K562 (cell line): ENCODE data around the gene BBC3. TPM values are rescaled to one million over a fixed set of nuclear protein-coding genes. Genes with fewer than 3 reads are reported as not detected.

ENCODE experiments used
- BACH1 ChIP-seq: fragments of 200-800 bp; sonication (Bioruptor generic); IDR thresholded peaks from 2 replicates; pipeline ENCODE4 v1.6.1; 2016; ENCODE audit warnings: missing genetic modification characterization, missing compliant biosample characterization
- MTF1 ChIP-seq: fragments of 250-450 bp; sonication (Bioruptor Pico); IDR thresholded peaks from 2 replicates; pipeline ENCODE4 v1.9.0; 2021; ENCODE audit warnings: moderate library complexity, mild to moderate bottlenecking, inconsistent platforms, borderline replicate concordance
- ZNF23 ChIP-seq: fragments of 250-450 bp; sonication (Bioruptor Pico); IDR thresholded peaks from 2 replicates; pipeline ENCODE4 v1.4.0; 2020; ENCODE audit warnings: mild to moderate bottlenecking
- ZNF253 ChIP-seq: fragments of 250-450 bp; sonication (Bioruptor Pico); conservative IDR thresholded peaks from 2 replicates; pipeline ENCODE4 v1.6.1; 2021; ENCODE audit warnings: mild to moderate bottlenecking
- ZNF583 ChIP-seq: fragments of 250-450 bp; sonication (Bioruptor Pico); IDR thresholded peaks from 2 replicates; pipeline ENCODE4 v1.4.0; 2020
- ZNF589 ChIP-seq: fragments of 200-800 bp; sonication (Bioruptor generic); IDR thresholded peaks from 2 replicates; pipeline ENCODE4 v1.6.1; 2016; ENCODE audit warnings: low read depth, missing genetic modification characterization, missing compliant biosample characterization
- polyA plus RNA-seq, 8 experiments: library from polyadenylated mRNA; depleted of rRNA in 4 of 8; stranded (reverse) in 5 of 8; unstranded in 3 of 8; fragments of >200 nt; fragmentation: Nextera tagmentation in 2 of 8; fragmentation: Illumina TruSeq in 1 of 8; extraction: Ambion mirVana in 2 of 8; extraction: Trizol in 1 of 8; gene quantifications; 2 replicates each; pipeline versions ENCODE4 v1.2.1 to v1.2.3, GENCODE V29; 2011 to 2014; ENCODE audit warnings: inconsistent platforms in 1 of 8, missing spikeins in 1 of 8
- total RNA-seq, 7 experiments: library from RNA; depleted of rRNA in 6 of 7; stranded (reverse); fragments of >200 nt in 6 of 7; fragmentation: Illumina TruSeq in 2 of 7; extraction: Trizol in 2 of 7; gene quantifications; 2 replicates each; pipeline versions ENCODE4 v1.2.1 to v1.2.3, GENCODE V29; 2011 to 2021; ENCODE audit warnings: low replicate concordance in 1 of 7
- TF ChIP-seq, protein P1 (sequence below), 2 experiments: fragments of 450-650 bp in 1 of 2; IDR thresholded peaks; 2 replicates each; pipeline ENCODE4 v1.6.1; 2011 to 2017; ENCODE audit warnings: low read depth in 2 of 2, antibody characterized with exemption in 1 of 2, borderline replicate concordance in 1 of 2, low read length in 1 of 2, mild to moderate bottlenecking in 1 of 2, mixed read lengths in 1 of 2; ENCODE audit not compliant: control insufficient read depth in 1 of 2
- TF ChIP-seq, protein P2 (sequence below): fragments of 200-800 bp; sonication (Bioruptor generic); IDR thresholded peaks from 2 replicates; pipeline ENCODE4 v1.6.1; 2017; ENCODE audit warnings: missing genetic modification characterization, missing compliant biosample characterization
- TF ChIP-seq, protein P3 (sequence below): IDR thresholded peaks from 2 replicates; pipeline ENCODE4 v1.6.1; 2014; ENCODE audit warnings: antibody characterized with exemption
- TF ChIP-seq, protein P4 (sequence below): fragments of 250-450 bp; sonication (Bioruptor Pico); IDR thresholded peaks from 2 replicates; pipeline ENCODE4 v1.8.0; 2021; ENCODE audit warnings: borderline replicate concordance, mild to moderate bottlenecking, moderate library complexity; ENCODE audit not compliant: poor library complexity, severe bottlenecking
- TF ChIP-seq, protein P5 (sequence below): fragments of 450-650 bp; IDR thresholded peaks from 2 replicates; pipeline ENCODE4 v1.6.1; 2018; ENCODE audit not compliant: partially characterized antibody
- TF ChIP-seq, protein P6 (sequence below): sonication (generic); formaldehyde crosslinking; IDR thresholded peaks from 2 replicates; pipeline ENCODE4 v1.9.0; 2022; ENCODE audit warnings: mild to moderate bottlenecking, missing genetic modification reagents

The BBC3 gene
- total and polyA plus RNA-seq, 9 of the 15 experiments (the other 6 are each of a cell fraction or from before 2014, with no cell fraction given): 0.15 to 30.7 (median 4.8) TPM

DNA sequence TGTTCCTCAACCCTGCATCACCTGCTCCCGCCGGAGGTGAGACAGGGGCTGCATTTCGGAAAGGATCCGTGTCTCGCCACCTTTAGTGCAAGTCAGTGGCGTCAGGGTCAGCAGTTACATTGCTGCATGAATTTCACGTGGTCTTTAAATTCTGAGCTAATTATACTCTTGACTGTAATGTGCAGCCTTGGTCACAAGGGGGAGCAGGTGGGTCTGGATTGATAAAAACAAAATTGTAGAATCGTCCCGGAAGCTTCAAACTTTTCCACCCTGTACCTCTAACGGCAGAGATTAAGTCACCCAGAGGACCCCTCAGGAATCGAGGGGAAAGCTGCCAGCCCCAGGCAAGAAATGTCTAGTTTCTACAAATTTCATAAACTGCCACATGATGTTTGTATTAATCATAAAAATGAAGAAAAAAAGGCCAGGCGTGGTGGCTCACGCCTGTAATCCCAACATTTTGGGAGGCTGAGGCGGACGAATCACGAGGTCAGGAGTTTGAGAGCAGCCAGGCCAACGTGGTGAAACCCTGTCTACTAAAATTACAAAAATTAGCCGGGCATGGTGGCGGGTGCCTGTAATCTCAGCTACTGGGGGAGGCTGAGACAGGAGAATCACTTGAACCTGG, 20.2 kb downstream of the BBC3 start (continued):
- TF ChIP-seq, protein P1, sequence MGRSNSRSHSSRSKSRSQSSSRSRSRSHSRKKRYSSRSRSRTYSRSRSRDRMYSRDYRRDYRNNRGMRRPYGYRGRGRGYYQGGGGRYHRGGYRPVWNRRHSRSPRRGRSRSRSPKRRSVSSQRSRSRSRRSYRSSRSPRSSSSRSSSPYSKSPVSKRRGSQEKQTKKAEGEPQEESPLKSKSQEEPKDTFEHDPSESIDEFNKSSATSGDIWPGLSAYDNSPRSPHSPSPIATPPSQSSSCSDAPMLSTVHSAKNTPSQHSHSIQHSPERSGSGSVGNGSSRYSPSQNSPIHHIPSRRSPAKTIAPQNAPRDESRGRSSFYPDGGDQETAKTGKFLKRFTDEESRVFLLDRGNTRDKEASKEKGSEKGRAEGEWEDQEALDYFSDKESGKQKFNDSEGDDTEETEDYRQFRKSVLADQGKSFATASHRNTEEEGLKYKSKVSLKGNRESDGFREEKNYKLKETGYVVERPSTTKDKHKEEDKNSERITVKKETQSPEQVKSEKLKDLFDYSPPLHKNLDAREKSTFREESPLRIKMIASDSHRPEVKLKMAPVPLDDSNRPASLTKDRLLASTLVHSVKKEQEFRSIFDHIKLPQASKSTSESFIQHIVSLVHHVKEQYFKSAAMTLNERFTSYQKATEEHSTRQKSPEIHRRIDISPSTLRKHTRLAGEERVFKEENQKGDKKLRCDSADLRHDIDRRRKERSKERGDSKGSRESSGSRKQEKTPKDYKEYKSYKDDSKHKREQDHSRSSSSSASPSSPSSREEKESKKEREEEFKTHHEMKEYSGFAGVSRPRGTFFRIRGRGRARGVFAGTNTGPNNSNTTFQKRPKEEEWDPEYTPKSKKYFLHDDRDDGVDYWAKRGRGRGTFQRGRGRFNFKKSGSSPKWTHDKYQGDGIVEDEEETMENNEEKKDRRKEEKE (IDR thresholded peaks at IDR 0.05; ENCODE audit: borderline replicate concordance in 1 of 2, control insufficient read depth in 1 of 2, low read depth in 2 of 2, low read length in 1 of 2): no peak
- TF ChIP-seq ZNF583 (CRISPR knock-in tag) (peak; percentile 91), ZNF253 (CRISPR knock-in tag) (no peak), ZNF23 (CRISPR knock-in tag) (no peak), MTF1 (CRISPR knock-in tag) (no peak), BACH1 (tag) (peak; percentile 83), ZNF589 (CRISPR knock-in tag) (peak; percentile 98)
- TF ChIP-seq, protein P2, sequence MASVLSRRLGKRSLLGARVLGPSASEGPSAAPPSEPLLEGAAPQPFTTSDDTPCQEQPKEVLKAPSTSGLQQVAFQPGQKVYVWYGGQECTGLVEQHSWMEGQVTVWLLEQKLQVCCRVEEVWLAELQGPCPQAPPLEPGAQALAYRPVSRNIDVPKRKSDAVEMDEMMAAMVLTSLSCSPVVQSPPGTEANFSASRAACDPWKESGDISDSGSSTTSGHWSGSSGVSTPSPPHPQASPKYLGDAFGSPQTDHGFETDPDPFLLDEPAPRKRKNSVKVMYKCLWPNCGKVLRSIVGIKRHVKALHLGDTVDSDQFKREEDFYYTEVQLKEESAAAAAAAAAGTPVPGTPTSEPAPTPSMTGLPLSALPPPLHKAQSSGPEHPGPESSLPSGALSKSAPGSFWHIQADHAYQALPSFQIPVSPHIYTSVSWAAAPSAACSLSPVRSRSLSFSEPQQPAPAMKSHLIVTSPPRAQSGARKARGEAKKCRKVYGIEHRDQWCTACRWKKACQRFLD: peak; percentile 93
- TF ChIP-seq, protein P3, sequence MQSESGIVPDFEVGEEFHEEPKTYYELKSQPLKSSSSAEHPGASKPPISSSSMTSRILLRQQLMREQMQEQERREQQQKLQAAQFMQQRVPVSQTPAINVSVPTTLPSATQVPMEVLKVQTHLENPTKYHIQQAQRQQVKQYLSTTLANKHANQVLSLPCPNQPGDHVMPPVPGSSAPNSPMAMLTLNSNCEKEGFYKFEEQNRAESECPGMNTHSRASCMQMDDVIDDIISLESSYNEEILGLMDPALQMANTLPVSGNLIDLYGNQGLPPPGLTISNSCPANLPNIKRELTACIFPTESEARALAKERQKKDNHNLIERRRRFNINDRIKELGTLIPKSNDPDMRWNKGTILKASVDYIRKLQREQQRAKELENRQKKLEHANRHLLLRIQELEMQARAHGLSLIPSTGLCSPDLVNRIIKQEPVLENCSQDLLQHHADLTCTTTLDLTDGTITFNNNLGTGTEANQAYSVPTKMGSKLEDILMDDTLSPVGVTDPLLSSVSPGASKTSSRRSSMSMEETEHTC: peak; percentile 61
- TF ChIP-seq, protein P4, sequence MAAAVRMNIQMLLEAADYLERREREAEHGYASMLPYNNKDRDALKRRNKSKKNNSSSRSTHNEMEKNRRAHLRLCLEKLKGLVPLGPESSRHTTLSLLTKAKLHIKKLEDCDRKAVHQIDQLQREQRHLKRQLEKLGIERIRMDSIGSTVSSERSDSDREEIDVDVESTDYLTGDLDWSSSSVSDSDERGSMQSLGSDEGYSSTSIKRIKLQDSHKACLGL (CRISPR knock-in tag): no peak
- TF ChIP-seq, protein P5, sequence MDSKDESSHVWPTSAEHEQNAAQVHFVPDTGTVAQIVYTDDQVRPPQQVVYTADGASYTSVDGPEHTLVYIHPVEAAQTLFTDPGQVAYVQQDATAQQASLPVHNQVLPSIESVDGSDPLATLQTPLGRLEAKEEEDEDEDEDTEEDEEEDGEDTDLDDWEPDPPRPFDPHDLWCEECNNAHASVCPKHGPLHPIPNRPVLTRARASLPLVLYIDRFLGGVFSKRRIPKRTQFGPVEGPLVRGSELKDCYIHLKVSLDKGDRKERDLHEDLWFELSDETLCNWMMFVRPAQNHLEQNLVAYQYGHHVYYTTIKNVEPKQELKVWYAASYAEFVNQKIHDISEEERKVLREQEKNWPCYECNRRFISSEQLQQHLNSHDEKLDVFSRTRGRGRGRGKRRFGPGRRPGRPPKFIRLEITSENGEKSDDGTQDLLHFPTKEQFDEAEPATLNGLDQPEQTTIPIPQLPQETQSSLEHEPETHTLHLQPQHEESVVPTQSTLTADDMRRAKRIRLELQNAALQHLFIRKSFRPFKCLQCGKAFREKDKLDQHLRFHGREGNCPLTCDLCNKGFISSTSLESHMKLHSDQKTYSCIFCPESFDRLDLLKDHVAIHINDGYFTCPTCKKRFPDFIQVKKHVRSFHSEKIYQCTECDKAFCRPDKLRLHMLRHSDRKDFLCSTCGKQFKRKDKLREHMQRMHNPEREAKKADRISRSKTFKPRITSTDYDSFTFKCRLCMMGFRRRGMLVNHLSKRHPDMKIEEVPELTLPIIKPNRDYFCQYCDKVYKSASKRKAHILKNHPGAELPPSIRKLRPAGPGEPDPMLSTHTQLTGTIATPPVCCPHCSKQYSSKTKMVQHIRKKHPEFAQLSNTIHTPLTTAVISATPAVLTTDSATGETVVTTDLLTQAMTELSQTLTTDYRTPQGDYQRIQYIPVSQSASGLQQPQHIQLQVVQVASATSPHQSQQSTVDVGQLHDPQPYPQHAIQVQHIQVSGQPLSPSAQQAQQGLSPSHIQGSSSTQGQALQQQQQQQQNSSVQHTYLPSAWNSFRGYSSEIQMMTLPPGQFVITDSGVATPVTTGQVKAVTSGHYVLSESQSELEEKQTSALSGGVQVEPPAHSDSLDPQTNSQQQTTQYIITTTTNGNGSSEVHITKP: peak; percentile 33
- TF ChIP-seq, protein P6, sequence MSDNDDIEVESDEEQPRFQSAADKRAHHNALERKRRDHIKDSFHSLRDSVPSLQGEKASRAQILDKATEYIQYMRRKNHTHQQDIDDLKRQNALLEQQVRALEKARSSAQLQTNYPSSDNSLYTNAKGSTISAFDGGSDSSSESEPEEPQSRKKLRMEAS: peak; percentile 64; the same call in 1 of the 2 replicates
